GM12873 (cell line): ENCODE measurements around the gene GID4.

ENCODE experiments used
- TF ChIP-seq, protein P1 (sequence below): IDR thresholded peaks from 2 replicates; pipeline ENCODE4 v1.5.1; 2012; ENCODE audit warnings: low read depth, mild to moderate bottlenecking, moderate library complexity, low read length, control low read depth; ENCODE audit not compliant: insufficient read depth; ENCODE audit errors: missing control alignments

Gene GID4

DNA sequence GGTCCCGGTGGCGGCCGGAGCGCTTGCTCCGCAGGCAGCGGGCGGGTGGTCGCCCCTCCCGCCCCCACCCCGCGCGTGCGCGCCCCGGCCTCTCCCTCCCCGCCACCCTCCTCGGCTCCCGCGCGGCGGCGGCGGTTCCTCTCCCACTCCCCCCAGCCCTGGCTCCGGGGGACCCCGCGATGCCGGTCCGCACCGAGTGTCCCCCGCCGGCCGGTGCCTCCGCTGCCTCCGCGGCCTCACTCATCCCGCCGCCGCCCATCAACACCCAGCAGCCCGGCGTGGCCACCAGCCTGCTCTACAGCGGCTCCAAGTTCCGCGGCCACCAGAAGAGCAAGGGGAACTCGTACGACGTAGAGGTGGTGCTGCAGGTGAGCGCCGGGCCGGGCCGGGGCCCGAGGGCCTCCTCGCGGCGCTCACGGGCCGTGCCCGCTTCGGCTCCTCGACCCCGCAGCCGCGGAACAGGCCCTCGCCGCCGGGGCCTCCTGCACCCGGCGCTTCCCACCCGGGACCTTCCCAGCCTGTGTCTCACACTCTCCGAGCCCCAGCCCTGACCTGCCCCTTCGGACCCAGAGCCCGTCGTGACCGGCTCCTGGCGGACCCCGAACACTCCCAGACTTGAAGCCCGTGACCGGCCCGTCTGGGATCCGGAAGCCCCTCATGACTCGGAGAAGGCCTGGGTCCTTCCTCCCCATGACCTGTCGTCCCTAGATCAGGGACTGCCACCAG lies 490 bp downstream of the GID4 start:
- TF ChIP-seq, protein P1, sequence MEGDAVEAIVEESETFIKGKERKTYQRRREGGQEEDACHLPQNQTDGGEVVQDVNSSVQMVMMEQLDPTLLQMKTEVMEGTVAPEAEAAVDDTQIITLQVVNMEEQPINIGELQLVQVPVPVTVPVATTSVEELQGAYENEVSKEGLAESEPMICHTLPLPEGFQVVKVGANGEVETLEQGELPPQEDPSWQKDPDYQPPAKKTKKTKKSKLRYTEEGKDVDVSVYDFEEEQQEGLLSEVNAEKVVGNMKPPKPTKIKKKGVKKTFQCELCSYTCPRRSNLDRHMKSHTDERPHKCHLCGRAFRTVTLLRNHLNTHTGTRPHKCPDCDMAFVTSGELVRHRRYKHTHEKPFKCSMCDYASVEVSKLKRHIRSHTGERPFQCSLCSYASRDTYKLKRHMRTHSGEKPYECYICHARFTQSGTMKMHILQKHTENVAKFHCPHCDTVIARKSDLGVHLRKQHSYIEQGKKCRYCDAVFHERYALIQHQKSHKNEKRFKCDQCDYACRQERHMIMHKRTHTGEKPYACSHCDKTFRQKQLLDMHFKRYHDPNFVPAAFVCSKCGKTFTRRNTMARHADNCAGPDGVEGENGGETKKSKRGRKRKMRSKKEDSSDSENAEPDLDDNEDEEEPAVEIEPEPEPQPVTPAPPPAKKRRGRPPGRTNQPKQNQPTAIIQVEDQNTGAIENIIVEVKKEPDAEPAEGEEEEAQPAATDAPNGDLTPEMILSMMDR = no peak

DNA sequence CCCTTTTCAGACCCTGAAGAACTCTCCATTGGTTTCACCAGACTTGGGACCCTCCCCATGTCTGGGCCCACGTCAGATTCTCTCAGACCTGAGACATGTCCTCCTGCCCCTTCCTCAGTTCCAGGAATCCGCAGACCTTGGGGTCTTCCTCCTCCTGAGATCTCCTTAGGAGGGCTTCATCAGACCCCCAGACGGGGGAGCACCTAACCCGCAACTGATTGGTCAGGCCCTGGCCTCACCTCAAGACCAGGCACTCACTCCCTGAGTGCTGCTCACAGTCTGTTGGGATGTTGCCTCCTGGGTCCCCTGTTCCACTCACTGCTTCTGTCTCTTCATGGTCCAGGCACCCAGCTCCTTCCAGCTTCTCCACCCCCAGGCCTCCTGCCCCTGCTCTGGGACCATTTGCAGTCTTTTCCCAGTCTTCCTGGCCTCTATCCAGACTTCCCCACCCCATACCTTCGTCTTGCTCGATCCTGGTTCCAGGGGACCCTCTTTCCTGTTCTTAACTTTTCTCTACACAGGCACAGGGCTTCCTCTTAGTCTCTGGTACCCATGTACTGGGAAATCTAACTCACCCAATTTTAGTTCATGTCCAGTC lies 1.2 kb downstream of the GID4 start:
- TF ChIP-seq, protein P1 = no peak

DNA sequence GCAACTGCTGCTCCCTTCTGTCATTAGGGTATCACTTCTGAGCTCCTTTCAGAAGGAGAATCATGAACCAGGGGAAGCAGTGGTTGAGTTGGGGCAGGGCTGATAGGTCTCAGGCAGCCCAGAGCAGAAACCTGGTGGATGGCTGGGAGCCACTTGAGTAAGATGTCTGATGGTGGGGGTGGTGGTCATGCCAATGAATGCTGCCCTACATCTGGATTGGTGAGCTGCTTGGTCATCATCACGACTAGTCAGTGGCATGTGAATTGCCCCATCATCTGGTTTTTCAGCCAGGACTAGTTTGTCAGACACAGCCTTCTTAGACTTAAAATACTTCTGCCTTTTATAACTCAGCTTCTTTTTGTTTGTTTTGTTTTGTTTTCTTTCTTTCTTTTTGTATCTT lies 2.6 kb downstream of the GID4 start:
- TF ChIP-seq, protein P1 = no peak

DNA sequence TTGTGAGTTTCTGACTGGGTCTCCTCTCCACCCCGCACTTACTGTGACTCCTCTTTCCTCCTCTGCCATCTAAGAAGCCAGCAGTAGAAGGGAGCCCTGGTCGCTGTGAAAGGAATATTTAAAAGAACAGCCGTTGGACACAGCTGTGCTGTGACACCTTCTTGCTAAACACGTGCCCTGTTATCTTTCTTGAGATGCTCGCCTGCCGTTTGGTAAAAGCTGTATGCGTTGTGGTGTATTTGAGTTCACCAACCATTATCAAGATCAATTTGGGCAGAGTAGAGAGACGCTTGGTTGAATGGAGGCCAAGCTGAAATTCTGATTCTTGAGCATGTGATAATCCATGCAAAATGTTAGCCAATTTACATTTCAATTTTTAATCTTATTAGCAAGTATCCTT lies 3.8 kb downstream of the GID4 start:
- TF ChIP-seq, protein P1 = no peak

DNA sequence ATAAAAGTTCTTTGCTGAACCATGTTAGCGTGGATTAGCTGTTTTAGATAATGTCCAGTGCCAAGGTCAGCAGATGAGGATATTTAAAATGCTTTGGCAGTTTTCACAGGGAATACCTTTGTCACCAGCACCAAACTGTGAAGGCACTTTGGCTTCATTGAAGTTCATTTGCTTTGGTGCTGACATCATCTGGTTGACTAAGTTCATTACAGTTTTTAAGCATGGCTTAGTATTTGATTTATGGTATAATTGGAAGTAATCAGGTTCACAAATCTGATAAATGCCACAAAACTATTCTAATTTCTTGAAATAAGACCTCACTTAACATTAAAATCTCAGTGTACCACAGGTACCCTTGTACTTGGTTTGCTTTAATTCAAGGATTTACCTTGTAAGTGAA lies 4.3 kb downstream of the GID4 start:
- TF ChIP-seq, protein P1 = peak; percentile 24

DNA sequence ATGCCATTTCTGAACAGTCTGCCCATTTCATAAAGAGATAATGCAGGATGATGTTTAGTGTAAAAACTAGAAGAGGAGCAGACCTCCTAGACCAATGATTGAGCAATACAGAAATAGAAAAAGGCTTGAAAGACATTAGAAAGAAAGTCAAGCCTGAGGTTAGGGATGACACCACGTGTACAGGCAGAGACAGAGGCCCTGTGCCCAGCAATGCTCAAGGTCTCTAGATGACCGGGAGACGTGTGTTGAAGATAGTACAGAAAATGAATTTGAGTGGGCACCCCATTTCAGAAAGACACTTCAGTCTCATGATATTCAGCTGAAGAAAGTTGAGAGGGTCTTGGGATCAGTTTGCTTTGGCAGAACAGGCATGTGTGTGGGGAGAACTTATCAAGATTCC lies 5.4 kb downstream of the GID4 start:
- TF ChIP-seq, protein P1 = no peak

DNA sequence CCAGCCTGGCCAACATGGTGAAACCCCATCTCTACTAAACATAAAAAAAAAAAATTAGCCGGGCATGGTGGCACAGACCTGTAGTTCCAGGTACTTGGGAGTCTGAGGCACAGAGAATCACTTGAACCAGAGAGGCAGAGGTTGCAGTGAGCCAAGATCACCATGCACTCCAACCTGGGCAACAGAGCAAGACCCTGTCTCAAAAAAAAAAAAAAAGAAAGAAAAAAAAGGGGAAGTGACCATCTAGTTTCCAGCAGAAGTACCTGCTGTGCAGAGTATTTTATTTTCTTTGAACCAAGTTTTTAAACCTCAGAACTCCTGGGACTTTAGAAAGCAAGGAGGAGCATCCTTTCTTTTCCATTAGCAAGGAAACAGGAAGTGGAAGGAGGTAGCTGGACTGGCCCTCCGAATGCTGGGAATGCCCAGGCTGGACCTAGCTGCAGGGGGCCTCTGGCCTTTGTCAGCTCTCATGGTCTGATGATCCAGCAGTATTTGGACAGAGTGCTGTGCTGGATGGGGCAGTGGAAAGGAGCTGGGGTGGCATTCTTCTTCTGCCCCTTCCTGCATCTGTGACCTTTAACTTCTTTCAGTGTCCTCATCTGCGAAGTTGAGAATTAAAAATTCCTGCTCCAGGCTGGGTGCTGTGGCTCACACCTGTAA lies 6.6 kb downstream of the GID4 start:
- TF ChIP-seq, protein P1 = no peak
